PC-9 (cell line): ENCODE data around the gene NEUROG2.

Source experiments
- CTCF ChIP-seq: fragments of 200-600 bp; sonication (generic); conservative IDR thresholded peaks from 2 replicates; pipeline ENCODE4 v1.6.1; 2017; ENCODE audit warnings: mixed run types, antibody characterized with exemption, mild to moderate bottlenecking, moderate library complexity
- EZH2 ChIP-seq: fragments of 200-600 bp; sonication (generic); IDR thresholded peaks from 2 replicates; pipeline ENCODE4 v1.8.0; 2017; ENCODE audit warnings: antibody characterized with exemption, low read depth

- TF ChIP-seq CTCF (no peak; the same call in 1 of the 2 replicates), EZH2 (no peak)
Observed at GRCh38 chr4:112564706-112565270, 48.8 kb upstream of the NEUROG2 start.
